Keratinocyte (primary cell): ENCODE measurements around the gene SAPCD1. TPM values are rescaled to one million over a fixed set of nuclear protein-coding genes. Genes with fewer than 3 reads are reported as not detected.

ENCODE experiments used
- DNase-seq: peaks from one replicate; pipeline ENCODE4 v3.0.0-alpha.2; 2011; ENCODE audit warnings: low read depth, missing footprints, low spot score
- FAIRE-seq: peaks from 2 replicates; lab custom pipeline; 2011; peaks lifted over from hg19 to GRCh38; lab: Jason Lieb, UNC
- H2AFZ ChIP-seq: 2 replicates; pipeline ENCODE4 v1.6.0; 2012; ENCODE audit warnings: low read length, control low read depth, inconsistent platforms; ENCODE audit not compliant: control insufficient read depth
- H3K27ac ChIP-seq: 2 replicates; pipeline ENCODE4 v1.5.1; 2011; ENCODE audit warnings: low read length; ENCODE audit not compliant: control insufficient read depth, insufficient read depth
- H3K27me3 ChIP-seq: 3 replicates; pipeline ENCODE4 v1.6.0; 2011; ENCODE audit warnings: low read length; ENCODE audit not compliant: control insufficient read depth, insufficient read depth; ENCODE audit errors: extremely low read depth
- H3K36me3 ChIP-seq, 2 experiments: 2 replicates in 1 of 2; 3 replicates in 1 of 2; pipeline ENCODE4 v1.5.1; 2011; ENCODE audit warnings: low read length in 2 of 2, mild to moderate bottlenecking in 1 of 2; ENCODE audit not compliant: control insufficient read depth in 2 of 2, insufficient read depth in 2 of 2; ENCODE audit errors: extremely low read depth in 1 of 2
- H3K4me1 ChIP-seq: 3 replicates; pipeline ENCODE4 v1.5.1; 2011; ENCODE audit warnings: low read length; ENCODE audit not compliant: control insufficient read depth, insufficient read depth; ENCODE audit errors: extremely low read depth
- H3K4me2 ChIP-seq: 3 replicates; pipeline ENCODE4 v1.6.0; 2011; ENCODE audit warnings: low read depth, low read length; ENCODE audit not compliant: control insufficient read depth, insufficient read depth; ENCODE audit errors: extremely low read depth
- H3K4me3 ChIP-seq, 3 experiments: fragments of 200-600 bp in 1 of 3; sonication (generic) in 1 of 3; 2 replicates in 2 of 3; 3 replicates in 1 of 3; pipeline ENCODE4 v1.5.1; 2011 to 2016; ENCODE audit warnings: low read length in 3 of 3, mild to moderate bottlenecking in 3 of 3, control low read depth in 2 of 3, inconsistent platforms in 1 of 3, low read depth in 1 of 3, mixed read lengths in 1 of 3, mixed run types in 1 of 3, moderate library complexity in 1 of 3; ENCODE audit not compliant: control insufficient read depth in 2 of 3, insufficient read depth in 2 of 3; ENCODE audit errors: extremely low read depth in 1 of 3
- H3K79me2 ChIP-seq: 2 replicates; pipeline ENCODE4 v1.6.0; 2012; ENCODE audit warnings: low read length; ENCODE audit not compliant: control insufficient read depth, insufficient read depth
- H3K9ac ChIP-seq: 3 replicates; pipeline ENCODE4 v1.6.0; 2011; ENCODE audit warnings: low read length; ENCODE audit not compliant: control insufficient read depth, insufficient read depth; ENCODE audit errors: extremely low read depth
- H3K9me1 ChIP-seq: 3 replicates; pipeline ENCODE4 v1.6.0; 2011; ENCODE audit warnings: low read length; ENCODE audit not compliant: control insufficient read depth, insufficient read depth; ENCODE audit errors: extremely low read depth
- H3K9me3 ChIP-seq: 2 replicates; pipeline ENCODE4 v1.5.1; 2012; ENCODE audit warnings: low read depth, low read length; ENCODE audit not compliant: control insufficient read depth
- H4K20me1 ChIP-seq: 3 replicates; pipeline ENCODE4 v1.6.0; 2011; ENCODE audit warnings: low read length; ENCODE audit not compliant: control insufficient read depth, insufficient read depth; ENCODE audit errors: extremely low read depth
- CTCF ChIP-seq, 3 experiments: IDR thresholded peaks in 1 of 3; conservative IDR thresholded peaks in 1 of 3; optimal IDR thresholded peaks in 1 of 3; 2 replicates in 2 of 3; 3 replicates in 1 of 3; pipeline versions ENCODE3 to v1.5.1; 2011; ENCODE audit warnings: low read length in 3 of 3, mild to moderate bottlenecking in 3 of 3, moderate library complexity in 2 of 3, control low read depth in 1 of 3, inconsistent platforms in 1 of 3; ENCODE audit not compliant: insufficient read depth in 2 of 3; ENCODE audit errors: extremely low read depth in 1 of 3
- EZH2 ChIP-seq: IDR thresholded peaks from one replicate; pipeline ENCODE4 v1.6.1; 2012; ENCODE audit warnings: inconsistent platforms, mild to moderate bottlenecking, low read length, moderate library complexity
- dilution Hi-C: fragments of 300-500 bp; cut with MboI; formaldehyde crosslinking; loops from one replicate; pipeline ENCODE4 v1.7.0; 2020; ENCODE audit warnings: low sequenced_read_pairs; ENCODE audit not compliant: extremely low pct_ligation_motif_present
- polyA plus RNA-seq, 5 experiments: library from polyadenylated mRNA; depleted of rRNA in 3 of 5; stranded (reverse) in 3 of 5; stranded (forward) in 1 of 5; unstranded in 1 of 5; fragments of >200 nt; gene quantifications; 1 replicate in 1 of 5; 2 replicates in 3 of 5; 3 replicates in 1 of 5; pipeline versions ENCODE4 v1.2.1 to v1.2.3, GENCODE V29; 2011 to 2012; ENCODE audit warnings: missing spikeins in 2 of 5, low read depth in 1 of 5, low replicate concordance in 1 of 5

Gene SAPCD1
- polyA plus RNA-seq, 1 donor (not counting 4 experiments of a cell fraction or from before 2014, with no cell fraction given) = 2.1 TPM

GRCh38 chr6:31740397-31741223 lies 21.8 kb upstream of the SAPCD1 start:
- Histone ChIP-seq H3K79me2 (peaks cover 13% of the 10 kb centered on the region), H3K9ac (peak overlapping the region; percentile 88), H3K4me3 (peak overlapping the region; percentile 72 to 88 (median 87)), H3K4me1 (peaks cover 26% of the 10 kb centered on the region), H3K9me1 (no peaks in the 10 kb centered on the region), H3K36me3 (peaks cover 2 to 17% of the 10 kb centered on the region in 2 experiments), H3K4me2 (peak overlapping the region; percentile 81), H2AFZ (peak overlapping the region; percentile 87), H3K9me3 (no peaks in the 10 kb centered on the region), H3K27ac (peak overlapping the region; percentile 83), H4K20me1 (no peaks in the 10 kb centered on the region), H3K27me3 (no peaks in the 10 kb centered on the region)
- dilution Hi-C loops = no loop called here
- no peak for TF ChIP-seq EZH2
- TF ChIP-seq CTCF (optimal IDR thresholded peaks at IDR 0.05 in 1 of 3, IDR thresholded peaks at IDR 0.05 in 1 of 3, conservative IDR thresholded peaks at IDR 0.05 in 1 of 3; ENCODE audit: extremely low read depth in 1 of 3, insufficient read depth in 2 of 3, low read length in 3 of 3) = no peak
- no peak for DNase-seq
- no peak for FAIRE-seq

GRCh38 chr6:31741815-31742214 lies 20.6 kb upstream of the SAPCD1 start:
- DNase-seq = no peak
- FAIRE-seq = no peak
- TF ChIP-seq CTCF (optimal IDR thresholded peaks at IDR 0.05 in 1 of 3, IDR thresholded peaks at IDR 0.05 in 1 of 3, conservative IDR thresholded peaks at IDR 0.05 in 1 of 3; ENCODE audit: extremely low read depth in 1 of 3, insufficient read depth in 2 of 3, low read length in 3 of 3) (no peak), EZH2 (no peak)
- H3K4me3 ChIP-seq = no peak overlapping the region
- no peak overlapping the region for H3K9ac ChIP-seq
- H3K79me2 ChIP-seq = peaks cover 1% of the 10 kb centered on the region
- peaks cover 22% of the 10 kb centered on the region for H3K4me1 ChIP-seq
- no peaks in the 10 kb centered on the region for H4K20me1 ChIP-seq
- dilution Hi-C loops = no loop called here
- H3K27ac ChIP-seq = no peak overlapping the region
- H3K4me2 ChIP-seq = no peak overlapping the region
- peaks cover 2 to 17% of the 10 kb centered on the region in 2 experiments for H3K36me3 ChIP-seq
- H3K27me3 ChIP-seq = no peaks in the 10 kb centered on the region
- H3K9me1 ChIP-seq = no peaks in the 10 kb centered on the region
- H2AFZ ChIP-seq = no peak overlapping the region
- no peaks in the 10 kb centered on the region for H3K9me3 ChIP-seq
